Nephron (organoid): Measurements from ENCODE around the gene KCNH1.

ENCODE experiments used
- H3K27ac Mint-ChIP-seq, 3 experiments: 2 replicates each; pipeline ENCODE4 v1.8.0; 2020; ENCODE audit warnings: mixed read lengths in 3 of 3, mild to moderate bottlenecking in 2 of 3, moderate library complexity in 1 of 3
- H3K27me3 Mint-ChIP-seq: 2 replicates; pipeline ENCODE4 v1.8.0; 2021; ENCODE audit warnings: low read depth, mild to moderate bottlenecking, moderate library complexity, mixed read lengths
- H3K36me3 Mint-ChIP-seq: 2 replicates; pipeline ENCODE4 v1.8.0; 2020; ENCODE audit warnings: low read depth, mixed read lengths
- H3K4me1 Mint-ChIP-seq: 2 replicates; pipeline ENCODE4 v1.8.0; 2020; ENCODE audit warnings: mixed read lengths
- H3K4me3 Mint-ChIP-seq, 3 experiments: 2 replicates each; pipeline ENCODE4 v1.8.0; 2020; ENCODE audit warnings: mild to moderate bottlenecking in 3 of 3, mixed read lengths in 3 of 3, moderate library complexity in 2 of 3
- H3K9me3 Mint-ChIP-seq: 2 replicates; pipeline ENCODE4 v1.8.0; 2020; ENCODE audit warnings: mixed read lengths
- CTCF ChIP-seq, 3 experiments: fragments of 200-600 bp; sonication (generic); IDR thresholded peaks; one replicate each; pipeline ENCODE4 v1.5.0; 2021; ENCODE audit warnings: antibody characterized with exemption in 3 of 3; ENCODE audit not compliant: unreplicated experiment in 3 of 3

KCNH1 gene

GRCh38 chr1:210918893-210919292 is 215.1 kb downstream of the KCNH1 start:
- TF ChIP-seq CTCF (IDR thresholded peaks at IDR 0.05; ENCODE audit: unreplicated experiment in 3 of 3), result no peak
- H3K27me3 Mint-ChIP-seq, result peaks cover 9% of the 10 kb centered on the region
- no peak overlapping the region for H3K27ac Mint-ChIP-seq
- H3K9me3 Mint-ChIP-seq, result no peaks in the 10 kb centered on the region
- peaks cover 7% of the 10 kb centered on the region for H3K4me1 Mint-ChIP-seq
- no peaks in the 10 kb centered on the region for H3K36me3 Mint-ChIP-seq
- H3K4me3 Mint-ChIP-seq, result no peak overlapping the region

- TF ChIP-seq CTCF (IDR thresholded peaks at IDR 0.05; ENCODE audit: unreplicated experiment in 3 of 3), result no peak
- Mint-ChIP-seq H3K4me1 (peaks cover 7% of the 10 kb centered on the region), H3K27me3 (peaks cover 9% of the 10 kb centered on the region), H3K9me3 (no peaks in the 10 kb centered on the region), H3K4me3 (no peak overlapping the region), H3K36me3 (no peaks in the 10 kb centered on the region), H3K27ac (no peak overlapping the region)
These were observed 216.3 kb downstream of the KCNH1 start for GRCh38 chr1:210917560-210918169.

GRCh38 chr1:210916548-210916947 is 217.4 kb downstream of the KCNH1 start:
- Mint-ChIP-seq H3K4me1 (peaks cover 7% of the 10 kb centered on the region), H3K4me3 (no peak overlapping the region), H3K9me3 (no peaks in the 10 kb centered on the region), H3K27ac (no peak overlapping the region), H3K36me3 (no peaks in the 10 kb centered on the region), H3K27me3 (peaks cover 9% of the 10 kb centered on the region)
- TF ChIP-seq CTCF (IDR thresholded peaks at IDR 0.05; ENCODE audit: unreplicated experiment in 3 of 3), result no peak

GRCh38 chr1:210915890-210916507 is 217.9 kb downstream of the KCNH1 start:
- Mint-ChIP-seq H3K36me3 (no peaks in the 10 kb centered on the region), H3K9me3 (no peaks in the 10 kb centered on the region), H3K4me1 (peaks cover 7% of the 10 kb centered on the region)

GRCh38 chr1:210912752-210913151 is 221.2 kb downstream of the KCNH1 start:
- H3K9me3 Mint-ChIP-seq, result no peaks in the 10 kb centered on the region
- H3K36me3 Mint-ChIP-seq, result no peaks in the 10 kb centered on the region
- no peak for TF ChIP-seq CTCF (IDR thresholded peaks at IDR 0.05; ENCODE audit: unreplicated experiment in 3 of 3)
- H3K27me3 Mint-ChIP-seq, result peaks cover 3% of the 10 kb centered on the region
- no peak overlapping the region for H3K4me3 Mint-ChIP-seq
- peaks cover 7% of the 10 kb centered on the region for H3K4me1 Mint-ChIP-seq
- H3K27ac Mint-ChIP-seq, result no peak overlapping the region

More at GRCh38 chr1:210915890-210916507, 217.9 kb downstream of the KCNH1 start:
- Mint-ChIP-seq H3K4me3 (no peak overlapping the region), H3K27me3 (peaks cover 9% of the 10 kb centered on the region), H3K27ac (no peak overlapping the region)
- TF ChIP-seq CTCF (IDR thresholded peaks at IDR 0.05; ENCODE audit: unreplicated experiment in 3 of 3), result no peak
